PC-9 (cell line): ENCODE measurements around the gene NHS. TPM values are rescaled to one million over a fixed set of nuclear protein-coding genes. Genes with fewer than 3 reads are reported as not detected.
A peak's percentile ranks its signal among the peaks of the same experiment; 100 is the strongest.

Experiments
- BruUV-seq: library from RNA; stranded (reverse); fragments of 400-500 nt; replicated peaks from 2 replicates; lab custom pipeline; 2021; lab: Mats Ljungman, UMichigan
- CTCF ChIA-PET: fragments of 300-600 bp; sonication (Branson Sonifier 250); formaldehyde crosslinking; loops from one replicate; lab custom pipeline; 2022; ENCODE audit warnings: antibody characterized with exemption; lab: Charles Lee
- POLR2A ChIA-PET: fragments of 300-600 bp; sonication (Branson Sonifier 250); formaldehyde crosslinking; loops from one replicate; lab custom pipeline; 2022; ENCODE audit warnings: antibody characterized with exemption; ENCODE audit not compliant: unreplicated experiment; lab: Charles Lee
- DNase-seq, 2 experiments: peaks; one replicate each; pipeline versions ENCODE4 v3.0.0 to v3.0.0-alpha.2; 2015 to 2022; ENCODE audit warnings: mixed read lengths in 1 of 2
- H2AFZ ChIP-seq: fragments of 200-600 bp; sonication (generic); 2 replicates; pipeline ENCODE4 v1.8.1; 2017; ENCODE audit warnings: antibody characterized with exemption
- H3F3A ChIP-seq: fragments of 200-600 bp; sonication (generic); 2 replicates; pipeline ENCODE4 v1.8.1; 2017; ENCODE audit warnings: antibody characterized with exemption, mild to moderate bottlenecking, low read depth; ENCODE audit not compliant: insufficient read depth
- H3K27ac ChIP-seq: fragments of 200-600 bp; sonication (generic); 2 replicates; pipeline ENCODE4 v1.6.1; 2016; ENCODE audit warnings: mixed run types
- H3K27me3 ChIP-seq: fragments of 200-600 bp; sonication (generic); 2 replicates; pipeline ENCODE4 v1.6.1; 2016; ENCODE audit warnings: low read depth, mixed run types; ENCODE audit not compliant: insufficient read depth
- H3K36me3 ChIP-seq: fragments of 200-600 bp; sonication (generic); 2 replicates; pipeline ENCODE4 v1.6.1; 2016; ENCODE audit warnings: low read depth, mixed run types
- H3K4me1 ChIP-seq: fragments of 200-600 bp; sonication (generic); replicated peaks from 2 replicates; pipeline ENCODE4 v1.6.1; 2016; ENCODE audit warnings: mixed run types; ENCODE audit not compliant: insufficient read depth
- H3K4me2 ChIP-seq: fragments of 200-600 bp; sonication (generic); 2 replicates; pipeline ENCODE4 v1.6.1; 2017; ENCODE audit warnings: mixed run types
- H3K4me3 ChIP-seq: fragments of 200-600 bp; sonication (generic); 2 replicates; pipeline ENCODE4 v1.6.1; 2016; ENCODE audit warnings: mixed run types
- H3K79me2 ChIP-seq: fragments of 200-600 bp; sonication (generic); 2 replicates; pipeline ENCODE4 v1.6.1; 2017; ENCODE audit warnings: low read depth, mixed run types
- H3K9me2 ChIP-seq: fragments of 200-600 bp; sonication (generic); 2 replicates; pipeline ENCODE4 v1.8.1; 2017; ENCODE audit warnings: mild to moderate bottlenecking; ENCODE audit not compliant: insufficient read depth
- H3K9me3 ChIP-seq: fragments of 200-600 bp; sonication (generic); 2 replicates; pipeline ENCODE4 v1.8.1; 2016; ENCODE audit warnings: low read depth; ENCODE audit not compliant: insufficient read depth
- H4K20me1 ChIP-seq: fragments of 200-600 bp; sonication (generic); 2 replicates; pipeline ENCODE4 v1.8.1; 2017; ENCODE audit not compliant: insufficient read depth
- EZH2 ChIP-seq: fragments of 200-600 bp; sonication (generic); IDR thresholded peaks from 2 replicates; pipeline ENCODE4 v1.8.0; 2017; ENCODE audit warnings: antibody characterized with exemption, low read depth
- intact Hi-C: fragments of 100-400 bp; cut with micrococcal nuclease; formaldehyde crosslinking; loops from one replicate; pipeline ENCODE4 v1.10.0; 2022; ENCODE audit not compliant: unreplicated experiment
- total RNA-seq: library from RNA; stranded (reverse); gene quantifications from 2 replicates; pipeline ENCODE4 v1.2.3, GENCODE V29; 2021
- TF ChIP-seq, protein P1 (sequence below): fragments of 200-600 bp; sonication (generic); conservative IDR thresholded peaks from 2 replicates; pipeline ENCODE4 v1.6.1; 2017; ENCODE audit warnings: mixed run types, antibody characterized with exemption, mild to moderate bottlenecking, moderate library complexity

Gene NHS
- total RNA-seq, 1 experiment from 2014 or later, result 6.7 TPM

DNA sequence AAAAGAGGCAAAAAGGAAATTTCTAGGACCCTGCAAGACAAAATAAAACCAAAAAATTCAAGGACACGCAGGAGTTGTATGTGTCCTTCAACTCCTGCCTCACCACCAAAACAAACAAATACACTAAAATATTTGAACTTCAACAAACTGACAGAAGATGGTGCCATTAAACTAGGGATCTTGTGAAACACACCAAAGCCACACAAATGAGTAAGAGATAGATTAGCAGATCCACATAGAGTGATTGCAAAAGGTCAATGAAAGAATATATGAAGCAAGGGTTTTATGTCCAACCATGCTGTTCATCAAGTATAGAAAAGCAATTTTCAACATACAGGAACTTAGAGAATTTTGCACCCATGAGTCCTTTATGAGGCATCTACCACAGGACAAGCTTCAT, 322.2 kb downstream of the NHS start:
- intact Hi-C loops, result loop anchor here (10.0 kb wide), 1 partner anchor 872 kb away; no protein-coding TSS in a partner anchor
- CTCF ChIA-PET, result no interaction called here

DNA sequence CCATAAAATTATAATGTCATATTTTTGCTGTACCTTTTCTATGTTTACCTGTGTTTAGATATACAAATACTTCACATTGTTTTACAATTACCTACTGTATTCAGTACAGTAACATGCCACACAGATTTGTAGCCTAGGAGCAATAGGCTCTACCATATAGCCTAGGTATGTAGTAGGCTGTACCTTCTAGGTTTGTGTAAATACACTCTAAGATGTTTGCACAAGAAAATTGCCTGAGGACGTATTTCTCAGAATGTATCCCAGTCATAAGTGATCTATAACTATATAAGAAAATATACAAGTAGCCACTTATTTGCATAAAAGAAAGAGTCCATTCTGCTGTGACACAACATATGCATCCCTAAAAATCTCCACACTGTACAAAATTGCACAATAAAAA, 326.0 kb downstream of the NHS start:
- H3K4me1 ChIP-seq, result peaks cover 38% of the 10 kb centered on the region
- no peaks in the 10 kb centered on the region for H4K20me1 ChIP-seq
- CTCF ChIA-PET, result no interaction called here
- H3K36me3 ChIP-seq, result no peaks in the 10 kb centered on the region
- DNase-seq, result peak in 1 of 2 experiments; percentile 85
- H3K4me3 ChIP-seq, result no peak overlapping the region
- intact Hi-C loops, result no loop called here
- H3K79me2 ChIP-seq, result no peaks in the 10 kb centered on the region
- peaks cover 32% of the 10 kb centered on the region for H3F3A ChIP-seq
- POLR2A ChIA-PET, result interaction anchor here (0.5 kb wide), 1 partner anchor 22 kb away, joined by 9 read pairs; no protein-coding TSS in a partner anchor
- TF ChIP-seq, protein P1, sequence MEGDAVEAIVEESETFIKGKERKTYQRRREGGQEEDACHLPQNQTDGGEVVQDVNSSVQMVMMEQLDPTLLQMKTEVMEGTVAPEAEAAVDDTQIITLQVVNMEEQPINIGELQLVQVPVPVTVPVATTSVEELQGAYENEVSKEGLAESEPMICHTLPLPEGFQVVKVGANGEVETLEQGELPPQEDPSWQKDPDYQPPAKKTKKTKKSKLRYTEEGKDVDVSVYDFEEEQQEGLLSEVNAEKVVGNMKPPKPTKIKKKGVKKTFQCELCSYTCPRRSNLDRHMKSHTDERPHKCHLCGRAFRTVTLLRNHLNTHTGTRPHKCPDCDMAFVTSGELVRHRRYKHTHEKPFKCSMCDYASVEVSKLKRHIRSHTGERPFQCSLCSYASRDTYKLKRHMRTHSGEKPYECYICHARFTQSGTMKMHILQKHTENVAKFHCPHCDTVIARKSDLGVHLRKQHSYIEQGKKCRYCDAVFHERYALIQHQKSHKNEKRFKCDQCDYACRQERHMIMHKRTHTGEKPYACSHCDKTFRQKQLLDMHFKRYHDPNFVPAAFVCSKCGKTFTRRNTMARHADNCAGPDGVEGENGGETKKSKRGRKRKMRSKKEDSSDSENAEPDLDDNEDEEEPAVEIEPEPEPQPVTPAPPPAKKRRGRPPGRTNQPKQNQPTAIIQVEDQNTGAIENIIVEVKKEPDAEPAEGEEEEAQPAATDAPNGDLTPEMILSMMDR, result no peak
- TF ChIP-seq EZH2, result no peak
- no TSS peak for BruUV-seq
- no peaks in the 10 kb centered on the region for H3K9me3 ChIP-seq
- no peaks in the 10 kb centered on the region for H3K9me2 ChIP-seq
- H3K27me3 ChIP-seq, result no peaks in the 10 kb centered on the region
- no peak overlapping the region for H2AFZ ChIP-seq
- peak overlapping the region; percentile 38 for H3K4me2 ChIP-seq
- H3K27ac ChIP-seq, result peak overlapping the region; percentile 81

More for the DNA sequence above, 322.2 kb downstream of the NHS start:
- Histone ChIP-seq H3K27ac (no peak overlapping the region), H3K9me3 (no peaks in the 10 kb centered on the region), H3F3A (peaks cover 17% of the 10 kb centered on the region), H2AFZ (no peak overlapping the region), H3K4me3 (no peak overlapping the region), H4K20me1 (no peaks in the 10 kb centered on the region), H3K9me2 (no peaks in the 10 kb centered on the region), H3K79me2 (no peaks in the 10 kb centered on the region), H3K4me1 (peaks cover 22% of the 10 kb centered on the region), H3K27me3 (no peaks in the 10 kb centered on the region), H3K4me2 (no peak overlapping the region), H3K36me3 (no peaks in the 10 kb centered on the region)
- POLR2A ChIA-PET, result no interaction called here
- TF ChIP-seq EZH2, result no peak
- TF ChIP-seq, protein P1, result no peak
- no TSS peak for BruUV-seq
- peak in 1 of 2 experiments; percentile 60 for DNase-seq

DNA sequence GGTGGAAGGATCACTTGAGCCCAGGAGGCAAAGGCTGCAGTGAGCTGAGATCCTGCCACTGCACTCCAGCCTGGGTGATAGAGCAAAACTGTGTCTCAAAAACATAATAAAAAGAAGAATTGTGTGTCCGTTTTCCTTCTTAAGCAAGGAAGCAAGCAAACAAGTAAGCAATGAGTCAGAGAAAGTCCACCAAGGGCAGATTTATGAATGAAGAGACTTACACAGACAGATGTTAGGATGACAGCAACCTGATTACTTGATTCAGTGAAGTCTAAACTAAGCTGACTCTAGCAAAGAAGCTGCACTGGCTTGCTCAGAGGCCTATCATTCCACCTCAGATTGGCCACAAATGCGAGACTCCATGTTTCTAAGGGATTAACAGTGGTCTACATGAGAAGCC, 328.2 kb downstream of the NHS start:
- Histone ChIP-seq H3K4me3 (no peak overlapping the region), H2AFZ (no peak overlapping the region), H3K36me3 (no peaks in the 10 kb centered on the region), H3F3A (peaks cover 40% of the 10 kb centered on the region), H3K79me2 (no peaks in the 10 kb centered on the region), H3K27ac (peak overlapping the region; percentile 81), H3K4me2 (peak overlapping the region; percentile 55), H3K27me3 (no peaks in the 10 kb centered on the region), H3K9me3 (no peaks in the 10 kb centered on the region), H3K4me1 (peaks cover 58% of the 10 kb centered on the region), H4K20me1 (no peaks in the 10 kb centered on the region), H3K9me2 (no peaks in the 10 kb centered on the region)
- POLR2A ChIA-PET, result interaction anchor here (0.7 kb wide), 1 partner anchor 99 kb away, joined by 6 read pairs; no protein-coding TSS in a partner anchor
- TF ChIP-seq EZH2, result no peak
- TF ChIP-seq, protein P1, result no peak
- peak in 1 of 2 experiments; percentile 72 for DNase-seq
- intact Hi-C loops, result no loop called here
- CTCF ChIA-PET, result interaction anchor here (0.6 kb wide), 1 partner anchor 461 kb away, joined by 3 read pairs; no protein-coding TSS in a partner anchor
- TSS peak; percentile 91 for BruUV-seq
